Cortex of kidney (tissue), 1 donor: Measurements from ENCODE around the gene FRMD4A.
"Not testable (repeated sequence)": the region's sequence is repeated elsewhere in the genome, so short reads cannot be mapped to it uniquely, and the experiment has no call there.

Source experiments
- DNase-seq: peaks from one replicate; lab custom pipeline; 2025; lab: John Stamatoyannopoulos, UW

FRMD4A gene

GRCh38 chr10:13776861-13777311 is 553.8 kb downstream of the FRMD4A start:
- DNase-seq, result no peak

GRCh38 chr10:13775786-13776775 is 554.6 kb downstream of the FRMD4A start:
- DNase-seq, result no peak

- DNase-seq, result no peak
Measured at GRCh38 chr10:13774303-13774893, 556.3 kb downstream of the FRMD4A start.

- no peak for DNase-seq
Measured at GRCh38 chr10:13773496-13774170, 557.1 kb downstream of the FRMD4A start.

GRCh38 chr10:13773043-13773442 is 557.7 kb downstream of the FRMD4A start:
- DNase-seq, result no peak

GRCh38 chr10:13771992-13772391 is 558.7 kb downstream of the FRMD4A start:
- no peak for DNase-seq

GRCh38 chr10:13770760-13771493 is 559.8 kb downstream of the FRMD4A start:
- no peak for DNase-seq

GRCh38 chr10:13769946-13770345 is 560.8 kb downstream of the FRMD4A start:
- no peak for DNase-seq

GRCh38 chr10:13767676-13768178 is 563.0 kb downstream of the FRMD4A start:
- no peak for DNase-seq

- not testable (repeated sequence) for DNase-seq
Measured at GRCh38 chr10:13767148-13767547, 563.6 kb downstream of the FRMD4A start.

GRCh38 chr10:13765641-13766341 is 564.9 kb downstream of the FRMD4A start:
- no peak for DNase-seq

GRCh38 chr10:13761490-13762091 is 569.1 kb downstream of the FRMD4A start:
- no peak for DNase-seq

GRCh38 chr10:13759168-13759567 is 571.6 kb downstream of the FRMD4A start:
- DNase-seq, result no peak

GRCh38 chr10:13758756-13759155 is 572.0 kb downstream of the FRMD4A start:
- DNase-seq, result no peak

GRCh38 chr10:13758312-13758711 is 572.4 kb downstream of the FRMD4A start:
- no peak for DNase-seq

- DNase-seq, result no peak
Measured at GRCh38 chr10:13754277-13754676, 576.4 kb downstream of the FRMD4A start.

- no peak for DNase-seq
Measured at GRCh38 chr10:13751191-13751764, 579.4 kb downstream of the FRMD4A start.

- no peak for DNase-seq
Measured at GRCh38 chr10:13750299-13751190, 580.2 kb downstream of the FRMD4A start.

- no peak for DNase-seq
Measured at GRCh38 chr10:13745271-13745670, 585.5 kb downstream of the FRMD4A start.
